ENCODE measurements around the gene HIF1AN.
A peak's percentile ranks its signal among the peaks of the same experiment; 100 is the strongest.

HIF1AN gene

GRCh38 chr10:100507357-100507732, 28.4 kb upstream of the HIF1AN start:
- peaks cover 14% of the 10 kb centered on the region for H3K36me3 ChIP-seq (ENCODE audit: control insufficient read depth, insufficient read depth, low read length)
- H3K27me3 ChIP-seq (replicated peaks; ENCODE audit: control insufficient read depth, insufficient read depth, low read length): no peaks in the 10 kb centered on the region
- TF ChIP-seq CTCF (IDR thresholded peaks at IDR 0.05; ENCODE audit: insufficient read depth, low read length, poor library complexity, severe bottlenecking): no peak
- no peak for DNase-seq (ENCODE audit: extremely low read depth, insufficient read length)
- no peak overlapping the region for H3K4me3 ChIP-seq (replicated peaks; ENCODE audit: low read depth, low read length)

GRCh38 chr10:100508266-100508665, 27.5 kb upstream of the HIF1AN start:
- TF ChIP-seq CTCF (IDR thresholded peaks at IDR 0.05; ENCODE audit: insufficient read depth, low read length, poor library complexity, severe bottlenecking): no peak
- no peak for DNase-seq (ENCODE audit: extremely low read depth, insufficient read length)
- Histone ChIP-seq H3K36me3 (ENCODE audit: control insufficient read depth, insufficient read depth, low read length) (peaks cover 14% of the 10 kb centered on the region), H3K4me3 (replicated peaks; ENCODE audit: low read depth, low read length) (no peak overlapping the region), H3K27me3 (replicated peaks; ENCODE audit: control insufficient read depth, insufficient read depth, low read length) (no peaks in the 10 kb centered on the region)

GRCh38 chr10:100508691-100509150, 27.0 kb upstream of the HIF1AN start:
- Histone ChIP-seq H3K36me3 (ENCODE audit: control insufficient read depth, insufficient read depth, low read length) (peaks cover 14% of the 10 kb centered on the region), H3K4me3 (replicated peaks; ENCODE audit: low read depth, low read length) (no peak overlapping the region), H3K27me3 (replicated peaks; ENCODE audit: control insufficient read depth, insufficient read depth, low read length) (no peaks in the 10 kb centered on the region)
- DNase-seq (ENCODE audit: extremely low read depth, insufficient read length): no peak
- peak; percentile 43 for TF ChIP-seq CTCF (IDR thresholded peaks at IDR 0.05; ENCODE audit: insufficient read depth, low read length, poor library complexity, severe bottlenecking)

GRCh38 chr10:100509241-100509840, 26.4 kb upstream of the HIF1AN start:
- no peak overlapping the region for H3K4me3 ChIP-seq (replicated peaks; ENCODE audit: low read depth, low read length)
- no peak for DNase-seq (ENCODE audit: extremely low read depth, insufficient read length)
- no peaks in the 10 kb centered on the region for H3K27me3 ChIP-seq (replicated peaks; ENCODE audit: control insufficient read depth, insufficient read depth, low read length)
- peaks cover 14% of the 10 kb centered on the region for H3K36me3 ChIP-seq (ENCODE audit: control insufficient read depth, insufficient read depth, low read length)
- TF ChIP-seq CTCF (IDR thresholded peaks at IDR 0.05; ENCODE audit: insufficient read depth, low read length, poor library complexity, severe bottlenecking): no peak

- no peak for DNase-seq (ENCODE audit: extremely low read depth, insufficient read length)
- Histone ChIP-seq H3K36me3 (ENCODE audit: control insufficient read depth, insufficient read depth, low read length) (peaks cover 11% of the 10 kb centered on the region), H3K27me3 (replicated peaks; ENCODE audit: control insufficient read depth, insufficient read depth, low read length) (no peaks in the 10 kb centered on the region), H3K4me3 (replicated peaks; ENCODE audit: low read depth, low read length) (no peak overlapping the region)
- no peak for TF ChIP-seq CTCF (IDR thresholded peaks at IDR 0.05; ENCODE audit: insufficient read depth, low read length, poor library complexity, severe bottlenecking)
These were observed 25.0 kb upstream of the HIF1AN start for GRCh38 chr10:100510533-100511308.
